Measurements from ENCODE around the gene IP6K3. TPM values are rescaled to one million over a fixed set of nuclear protein-coding genes. Genes with fewer than 3 reads are reported as not detected.

IP6K3 gene, protein sequence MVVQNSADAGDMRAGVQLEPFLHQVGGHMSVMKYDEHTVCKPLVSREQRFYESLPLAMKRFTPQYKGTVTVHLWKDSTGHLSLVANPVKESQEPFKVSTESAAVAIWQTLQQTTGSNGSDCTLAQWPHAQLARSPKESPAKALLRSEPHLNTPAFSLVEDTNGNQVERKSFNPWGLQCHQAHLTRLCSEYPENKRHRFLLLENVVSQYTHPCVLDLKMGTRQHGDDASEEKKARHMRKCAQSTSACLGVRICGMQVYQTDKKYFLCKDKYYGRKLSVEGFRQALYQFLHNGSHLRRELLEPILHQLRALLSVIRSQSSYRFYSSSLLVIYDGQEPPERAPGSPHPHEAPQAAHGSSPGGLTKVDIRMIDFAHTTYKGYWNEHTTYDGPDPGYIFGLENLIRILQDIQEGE
- polyA plus RNA-seq (2011; rRNA removed) (0.58 and 0.75 TPM in 2 replicates), polyA minus RNA-seq (2011; rRNA and poly(A)+ RNA removed) (1.0 and 1.9 TPM in 2 replicates)

DNA sequence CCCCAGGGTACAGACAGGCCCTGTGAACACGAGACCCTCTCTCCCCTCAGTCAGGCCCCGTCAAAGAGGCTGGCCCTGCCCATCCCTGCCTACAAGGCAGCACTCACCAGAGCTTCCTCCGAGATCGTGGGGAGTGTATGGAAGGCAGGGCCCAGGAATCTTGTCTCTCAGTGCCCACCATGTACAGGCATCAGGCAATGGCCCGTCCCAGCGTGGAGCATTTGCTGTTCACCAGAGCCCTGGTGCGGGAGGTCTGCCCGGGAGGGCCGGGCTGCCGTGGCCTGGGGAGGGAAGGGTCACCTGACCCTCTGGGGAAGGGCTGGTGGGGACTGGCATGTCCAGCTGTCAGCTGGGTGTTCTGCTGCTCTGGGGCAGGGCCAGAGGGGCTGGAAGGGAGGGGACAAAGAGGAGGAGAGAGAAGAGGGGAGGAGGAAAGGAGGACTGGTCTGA lies at the start of gene IP6K3:
Gene IP6K3, minus strand, starts transcription at position 255 of the 450 bp plus-strand sequence. CDS start 11,429 bp downstream, outside the sequence.
- H3K27me3 ChIP-seq (ENCODE audit: control insufficient read depth, insufficient read depth, low read length) = no peaks in the 10 kb centered on the region
- no peak within 1 kb of the TSS for H3K4me3 ChIP-seq (ENCODE audit: low read depth, low read length)
- no peaks in the 10 kb centered on the region for H3K36me3 ChIP-seq (ENCODE audit: control insufficient read depth, insufficient read depth, low read length)
- DNase-seq (ENCODE audit: low read depth) = no peak
- POLR2A ChIA-PET = no interaction called here
- CTCF ChIA-PET = interaction anchor here (0.6 to 24.3 kb wide), 10 partner anchors 18 to 398 kb away, joined by 3 to 567 read pairs (median 6); partner anchors contain the start of gene UQCC2
- TF ChIP-seq, protein P1, sequence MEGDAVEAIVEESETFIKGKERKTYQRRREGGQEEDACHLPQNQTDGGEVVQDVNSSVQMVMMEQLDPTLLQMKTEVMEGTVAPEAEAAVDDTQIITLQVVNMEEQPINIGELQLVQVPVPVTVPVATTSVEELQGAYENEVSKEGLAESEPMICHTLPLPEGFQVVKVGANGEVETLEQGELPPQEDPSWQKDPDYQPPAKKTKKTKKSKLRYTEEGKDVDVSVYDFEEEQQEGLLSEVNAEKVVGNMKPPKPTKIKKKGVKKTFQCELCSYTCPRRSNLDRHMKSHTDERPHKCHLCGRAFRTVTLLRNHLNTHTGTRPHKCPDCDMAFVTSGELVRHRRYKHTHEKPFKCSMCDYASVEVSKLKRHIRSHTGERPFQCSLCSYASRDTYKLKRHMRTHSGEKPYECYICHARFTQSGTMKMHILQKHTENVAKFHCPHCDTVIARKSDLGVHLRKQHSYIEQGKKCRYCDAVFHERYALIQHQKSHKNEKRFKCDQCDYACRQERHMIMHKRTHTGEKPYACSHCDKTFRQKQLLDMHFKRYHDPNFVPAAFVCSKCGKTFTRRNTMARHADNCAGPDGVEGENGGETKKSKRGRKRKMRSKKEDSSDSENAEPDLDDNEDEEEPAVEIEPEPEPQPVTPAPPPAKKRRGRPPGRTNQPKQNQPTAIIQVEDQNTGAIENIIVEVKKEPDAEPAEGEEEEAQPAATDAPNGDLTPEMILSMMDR (IDR thresholded peaks at IDR 0.05; ENCODE audit: insufficient read depth, low read depth, low read length) = no peak

DNA sequence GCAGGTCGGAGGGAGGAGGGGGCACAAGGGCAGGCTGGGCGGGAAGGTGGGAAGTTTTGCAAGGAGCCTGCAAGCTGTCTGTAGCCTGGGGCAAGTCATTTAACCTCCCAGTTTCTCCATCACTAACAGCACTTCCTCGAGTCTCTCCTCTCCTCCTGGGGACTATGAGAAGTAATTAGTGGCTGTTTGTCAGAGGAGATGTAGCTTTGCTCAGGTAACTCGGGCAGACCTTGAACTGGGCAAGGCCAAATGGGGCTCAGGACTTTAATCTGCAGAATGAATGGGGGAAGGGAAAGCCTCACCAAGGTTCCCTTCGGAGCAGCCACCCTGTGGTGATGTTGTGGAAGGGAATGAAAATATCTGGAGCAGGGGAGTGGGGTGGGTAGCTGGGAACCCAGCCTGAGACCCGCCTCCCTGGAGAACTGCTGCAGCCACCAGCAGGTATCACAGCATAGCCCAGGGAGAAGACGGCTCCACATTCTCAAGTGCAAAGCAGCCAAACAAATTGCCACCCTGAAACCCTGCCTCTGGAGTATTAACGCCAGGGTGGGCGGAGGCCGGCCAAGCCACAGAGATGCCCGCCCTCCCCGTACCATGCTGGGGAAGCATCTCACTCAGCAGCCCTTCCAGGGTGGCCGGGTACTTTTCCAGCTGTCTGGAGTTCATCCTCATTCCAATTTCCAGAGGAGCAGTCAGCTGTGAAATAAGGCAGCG lies 48.4 kb upstream of the IP6K3 start:
- CTCF ChIA-PET = interaction anchor here (0.8 to 2.4 kb wide), 3 partner anchors 11 to 232 kb away, joined by 3 to 7 read pairs (median 3); no protein-coding TSS in a partner anchor
- TF ChIP-seq, protein P1 (IDR thresholded peaks at IDR 0.05; ENCODE audit: insufficient read depth, low read depth, low read length) = peak; percentile 12; the same call in 1 of the 2 replicates
- DNase-seq (ENCODE audit: low read depth) = no peak
- Histone ChIP-seq H3K27me3 (ENCODE audit: control insufficient read depth, insufficient read depth, low read length) (peaks cover 1% of the 10 kb centered on the region; the same call in 1 of the 2 replicates), H3K4me3 (ENCODE audit: low read depth, low read length) (no peak overlapping the region), H3K36me3 (ENCODE audit: control insufficient read depth, insufficient read depth, low read length) (no peaks in the 10 kb centered on the region)
- POLR2A ChIA-PET = no interaction called here

DNA sequence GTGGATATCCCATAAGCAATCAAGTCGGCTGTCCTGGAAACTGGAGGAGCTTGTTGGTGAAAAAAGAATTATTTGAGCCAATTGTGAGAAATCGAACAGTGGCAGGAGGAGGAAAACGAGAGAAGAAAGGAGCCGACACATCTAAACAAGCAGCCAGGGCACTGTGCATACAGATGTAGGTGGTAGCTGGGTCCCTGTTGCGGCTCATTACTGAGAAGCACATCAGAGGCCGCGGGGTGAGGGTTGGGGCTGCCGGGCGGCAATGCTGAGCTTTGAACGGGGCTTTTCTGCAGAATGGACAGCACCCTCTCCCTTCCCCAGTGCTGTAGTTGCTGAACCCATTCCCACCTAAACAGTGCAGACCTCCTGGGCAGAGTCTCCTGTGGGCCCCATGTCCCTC lies 46.3 kb upstream of the IP6K3 start:
- POLR2A ChIA-PET = no interaction called here

DNA sequence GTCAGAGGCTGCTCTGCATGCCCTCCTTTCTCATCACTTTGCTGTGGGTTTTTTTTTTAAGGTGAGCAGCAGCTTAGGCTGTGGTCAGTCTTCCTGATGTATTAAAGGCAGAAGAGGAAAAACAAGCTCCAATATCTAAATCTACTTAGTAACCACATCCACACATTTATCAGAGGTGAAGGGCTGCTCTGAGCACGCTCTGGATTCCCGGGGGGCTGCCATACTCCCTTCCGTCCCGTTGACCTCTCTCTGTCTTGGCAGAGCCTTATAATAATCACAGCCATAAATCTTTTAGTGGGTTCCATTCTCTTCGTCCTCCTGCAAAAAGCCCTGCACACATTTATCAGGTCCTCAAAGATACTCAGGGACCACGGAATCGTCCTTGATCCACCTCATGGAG lies 44.9 kb upstream of the IP6K3 start:
- TF ChIP-seq, protein P1 (IDR thresholded peaks at IDR 0.05; ENCODE audit: insufficient read depth, low read depth, low read length) = no peak
- ChIA-PET CTCF (interaction anchor here (0.7 to 1.4 kb wide), 5 partner anchors 20 to 236 kb away, joined by 3 to 6 read pairs (median 3); no protein-coding TSS in a partner anchor), POLR2A (no interaction called here)

More for the DNA sequence above, 46.3 kb upstream of the IP6K3 start:
- TF ChIP-seq, protein P1 (IDR thresholded peaks at IDR 0.05; ENCODE audit: insufficient read depth, low read depth, low read length) = no peak
- CTCF ChIA-PET = interaction anchor here (1.0 to 1.4 kb wide), 2 partner anchors 66 to 235 kb away, joined by 3 to 6 read pairs; no protein-coding TSS in a partner anchor
- no peak overlapping the region for H3K4me3 ChIP-seq (ENCODE audit: low read depth, low read length)
- no peaks in the 10 kb centered on the region for H3K36me3 ChIP-seq (ENCODE audit: control insufficient read depth, insufficient read depth, low read length)
- DNase-seq (ENCODE audit: low read depth) = no peak
- peaks cover 1% of the 10 kb centered on the region; the same call in 1 of the 2 replicates for H3K27me3 ChIP-seq (ENCODE audit: control insufficient read depth, insufficient read depth, low read length)

More for the DNA sequence above, 44.9 kb upstream of the IP6K3 start:
- Histone ChIP-seq H3K27me3 (ENCODE audit: control insufficient read depth, insufficient read depth, low read length) (peaks cover 1% of the 10 kb centered on the region; the same call in 1 of the 2 replicates), H3K4me3 (ENCODE audit: low read depth, low read length) (no peak overlapping the region), H3K36me3 (ENCODE audit: control insufficient read depth, insufficient read depth, low read length) (no peaks in the 10 kb centered on the region)
- DNase-seq (ENCODE audit: low read depth) = no peak

Measured in BJ (cell line).